GM21825 (cell line): ENCODE measurements around the gene TBC1D10A.

ENCODE experiments used
- ATAC-seq: cut with Tn5 transposase; IDR thresholded peaks from one replicate; pipeline ENCODE4 v1.9.1; 2021; ENCODE audit warnings: mild to moderate bottlenecking, moderate library complexity; ENCODE audit not compliant: unreplicated experiment

Gene TBC1D10A

DNA sequence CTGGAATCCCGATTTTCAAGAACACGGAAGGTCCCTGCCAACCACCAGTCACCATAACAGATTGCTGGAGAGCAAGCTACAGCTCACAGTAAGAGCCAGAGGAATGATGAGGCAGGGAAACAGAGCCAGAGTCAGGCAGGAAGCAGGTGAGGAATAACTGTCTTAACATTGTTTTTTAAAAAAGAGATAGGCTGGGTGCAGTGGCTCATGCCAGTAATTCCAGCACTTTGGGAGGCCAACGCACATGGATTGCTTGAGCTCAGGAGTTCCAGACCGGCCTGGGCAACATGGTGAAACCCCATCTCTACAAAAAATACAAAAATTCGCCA is 24.0 kb downstream of the TBC1D10A start:
- ATAC-seq, result no peak

DNA sequence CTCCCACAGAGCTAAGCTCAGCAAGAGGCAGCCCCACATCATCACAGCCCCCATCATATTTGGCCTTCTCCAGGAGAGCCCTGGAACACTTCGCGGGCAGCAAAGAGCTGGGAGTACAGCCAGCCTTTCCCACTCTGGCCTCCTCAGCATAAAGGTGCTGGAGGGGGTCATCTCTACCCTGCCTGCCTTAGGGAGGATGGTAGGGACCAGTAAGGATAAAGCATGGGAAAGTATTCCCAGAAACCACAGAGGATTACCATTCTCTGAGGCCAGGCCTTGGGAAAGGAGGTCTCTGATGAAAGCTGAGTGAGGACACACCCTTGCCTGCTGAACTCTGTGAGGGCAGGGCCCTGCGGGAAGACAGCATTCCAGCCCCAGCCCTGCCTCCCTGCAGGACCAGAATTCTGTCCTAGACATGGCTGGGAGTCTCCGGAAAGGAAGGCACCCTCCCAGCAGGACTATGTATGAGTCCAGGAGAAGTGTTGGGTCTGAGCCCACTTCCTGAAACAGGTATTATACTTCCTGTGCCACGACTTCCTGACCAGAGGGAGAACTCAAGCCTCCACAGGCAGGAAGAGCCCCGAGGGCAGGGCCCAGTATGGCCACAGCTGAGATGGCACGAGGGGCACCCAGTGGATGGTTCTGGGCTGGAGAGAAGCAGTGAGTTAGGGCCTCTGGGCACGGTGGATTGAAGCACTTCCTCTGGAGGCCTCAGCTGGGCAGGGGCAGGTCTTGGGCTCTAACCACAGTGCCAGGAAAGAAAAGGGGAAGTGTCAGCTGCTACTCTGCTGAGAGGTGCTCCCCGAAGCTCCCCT is 24.5 kb downstream of the TBC1D10A start:
- no peak for ATAC-seq

DNA sequence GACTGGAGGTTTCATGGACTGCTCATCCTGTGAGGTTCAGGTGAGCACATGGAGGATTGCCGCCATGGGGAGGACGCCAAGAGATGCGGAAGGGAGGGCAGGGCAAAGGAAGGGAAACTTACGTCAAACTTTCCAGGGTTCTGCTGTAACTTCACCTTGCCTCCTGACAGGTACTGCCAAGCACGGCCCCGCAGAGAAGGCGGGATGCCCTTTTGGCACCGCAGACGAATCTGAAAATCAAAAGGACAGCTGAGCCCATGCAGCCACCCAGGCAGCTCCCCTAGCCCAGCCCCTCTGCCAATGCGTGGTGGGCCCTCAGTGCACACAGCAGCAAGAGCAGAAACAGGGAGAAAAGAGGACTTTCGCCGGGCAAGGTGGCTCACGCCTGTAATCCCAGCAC is 27.4 kb downstream of the TBC1D10A start:
- no peak for ATAC-seq

DNA sequence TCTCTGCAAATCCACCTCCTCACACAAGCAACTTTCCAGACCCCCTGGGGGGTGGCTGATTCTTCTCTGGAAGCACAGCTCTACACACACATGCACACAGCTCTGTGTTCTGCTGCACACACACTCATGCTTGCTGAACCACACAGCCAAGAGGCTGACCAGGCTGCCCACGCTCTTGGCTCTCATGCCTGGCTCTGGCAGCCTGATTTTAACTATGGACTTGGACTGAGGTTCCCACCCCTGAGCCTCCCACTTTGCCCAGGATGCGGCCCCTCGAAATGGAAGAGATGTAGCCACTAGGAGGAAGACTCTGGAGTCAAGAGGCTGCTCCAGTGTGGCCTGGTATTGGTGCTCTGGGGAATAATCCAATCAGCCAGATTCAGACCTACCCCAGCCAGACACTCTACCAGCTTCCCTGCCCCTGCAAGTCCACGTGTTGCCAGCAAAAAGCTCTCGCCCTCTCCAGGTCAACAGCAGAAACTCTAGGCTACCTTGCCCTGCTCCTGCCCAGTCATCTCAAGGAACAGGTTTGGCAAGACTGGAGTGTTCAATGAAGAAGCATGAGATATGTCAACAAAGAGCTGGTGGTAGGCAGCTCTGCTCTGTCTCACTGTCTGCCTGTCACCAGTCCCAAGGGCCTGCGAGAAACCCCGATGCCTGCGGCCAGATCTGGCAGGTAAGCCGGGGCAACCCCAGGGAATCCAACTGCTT is 28.6 kb downstream of the TBC1D10A start:
- ATAC-seq, result no peak

DNA sequence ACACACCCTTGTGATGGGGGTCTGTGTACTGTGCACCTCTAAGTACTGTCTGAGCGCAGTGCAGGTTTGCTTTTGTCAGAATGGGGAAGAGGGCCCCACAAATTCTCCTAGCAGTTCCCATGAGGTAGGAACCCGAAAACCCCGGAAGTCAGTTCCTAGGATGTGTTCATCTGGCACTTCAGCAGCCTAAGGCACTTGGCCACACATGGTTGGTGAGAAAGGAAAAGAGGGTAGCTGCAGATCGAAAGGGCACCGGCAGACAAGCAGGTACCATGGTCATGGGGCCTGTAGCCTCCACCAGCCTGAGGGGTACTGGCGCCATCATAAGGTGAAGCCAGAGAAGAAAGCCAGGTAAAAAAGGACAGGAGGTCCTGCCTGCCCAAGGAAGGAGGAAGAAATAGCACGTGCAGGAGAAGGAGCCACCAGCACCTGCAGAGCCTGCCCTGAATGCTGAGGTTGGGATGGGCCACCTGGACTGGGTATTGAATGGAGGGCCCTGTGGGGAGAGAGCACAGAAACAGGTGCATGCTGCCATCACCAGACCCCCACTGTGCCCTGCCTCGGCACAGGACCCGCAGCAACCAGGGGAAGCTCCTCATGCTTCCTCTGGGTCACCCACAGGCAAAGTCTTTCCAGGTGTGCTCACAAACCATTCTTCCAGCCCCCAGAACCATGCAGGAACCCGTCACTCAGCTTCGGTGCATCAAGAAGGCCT is 29.3 kb downstream of the TBC1D10A start:
- no peak for ATAC-seq

DNA sequence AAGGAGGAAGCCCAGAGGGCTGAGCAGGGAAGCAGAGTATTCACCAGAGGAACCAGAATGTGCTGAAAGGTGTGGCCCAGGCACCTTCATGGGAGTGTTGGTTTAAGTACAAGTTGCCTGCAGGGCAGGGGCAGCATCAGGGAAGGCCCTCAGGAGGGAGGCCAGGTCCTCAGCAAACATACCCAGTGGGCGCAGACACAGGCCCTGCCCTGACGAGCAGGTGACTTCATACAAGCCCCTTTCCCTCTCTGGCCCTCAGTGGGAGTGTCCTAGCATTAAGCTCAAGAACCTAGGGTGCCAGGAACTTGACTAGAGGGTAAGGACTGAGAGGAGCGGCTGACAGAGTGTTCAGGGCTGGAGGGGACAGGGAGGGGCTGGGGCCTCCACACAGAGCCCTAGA is 29.9 kb downstream of the TBC1D10A start:
- no peak for ATAC-seq

DNA sequence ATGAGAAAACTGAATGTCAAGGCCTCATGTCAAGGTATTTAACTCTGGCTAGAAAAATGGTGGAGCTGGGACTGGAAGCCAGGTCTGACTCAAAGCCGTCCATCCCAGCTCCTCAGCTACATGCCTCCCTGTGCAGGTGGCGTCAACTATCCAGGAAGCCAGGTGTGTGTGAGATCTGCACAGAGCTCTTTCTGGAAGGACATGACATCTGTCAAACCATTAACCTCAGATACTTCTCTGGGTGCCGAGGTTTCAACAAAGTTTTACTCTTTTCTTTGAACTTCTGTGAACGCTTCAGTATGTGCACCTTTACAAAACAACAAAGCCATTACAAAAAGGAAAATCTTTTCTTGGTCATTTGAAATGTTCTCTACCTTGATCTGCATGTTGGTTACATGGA is 30.4 kb downstream of the TBC1D10A start:
- no peak for ATAC-seq

DNA sequence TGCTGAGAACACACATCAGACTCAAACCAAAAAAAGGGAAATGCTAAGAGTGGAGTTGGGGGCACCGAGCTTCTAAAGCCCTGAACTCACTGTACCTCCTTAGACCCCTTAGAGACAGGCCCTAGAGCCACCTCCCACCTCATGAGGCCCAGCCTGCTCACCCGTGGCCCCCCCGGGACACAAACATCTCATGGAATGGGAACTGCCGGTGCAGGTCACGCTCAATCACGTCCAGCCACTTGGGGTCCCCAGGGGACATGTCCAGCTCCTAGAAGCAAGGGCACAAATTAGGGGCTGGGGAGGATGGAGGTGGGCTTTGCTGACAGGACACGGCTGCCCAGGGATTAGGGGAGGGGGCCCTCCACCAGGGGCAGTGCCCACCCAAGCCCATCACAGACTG is 31.2 kb downstream of the TBC1D10A start:
- no peak for ATAC-seq

DNA sequence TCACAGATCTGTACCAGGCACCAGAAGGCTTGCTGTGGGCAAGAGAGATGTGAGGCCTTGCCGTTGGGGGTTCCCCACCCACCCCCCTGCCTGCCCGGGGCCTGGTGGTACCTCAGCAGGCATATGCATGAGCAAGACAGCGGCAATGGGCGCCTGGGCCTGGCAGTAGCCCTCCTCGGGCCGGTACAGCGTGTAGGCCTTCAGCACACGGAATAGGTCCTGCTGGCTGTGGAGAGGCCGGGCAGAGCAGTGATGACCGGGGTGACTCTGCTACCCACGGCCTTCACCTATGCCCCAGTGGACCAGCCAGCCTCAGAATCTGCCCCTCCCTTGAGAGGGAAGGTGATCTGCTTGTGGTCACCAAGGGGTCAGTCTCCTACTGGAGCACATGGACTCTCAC is 31.9 kb downstream of the TBC1D10A start:
- ATAC-seq, result no peak

DNA sequence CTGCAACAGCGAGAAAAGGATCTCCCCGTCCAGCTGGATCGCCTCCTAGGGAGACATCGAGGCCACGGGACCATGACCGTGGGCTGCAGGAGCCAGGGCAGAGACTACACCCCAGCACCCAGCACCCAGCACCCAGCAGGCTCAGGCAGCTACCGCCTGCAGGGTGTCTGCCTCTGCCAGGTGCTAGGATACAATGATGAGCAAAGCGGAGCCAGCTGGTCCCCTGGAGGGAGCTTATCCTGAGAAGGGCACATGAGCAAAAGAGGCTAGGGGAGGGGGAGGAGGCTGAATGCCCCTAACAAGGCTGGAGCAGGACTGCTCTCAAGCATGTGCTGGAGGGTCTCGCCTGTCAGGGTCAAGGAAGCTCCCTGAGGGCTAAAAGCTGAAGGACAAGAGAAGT is 32.7 kb downstream of the TBC1D10A start:
- no peak for ATAC-seq

DNA sequence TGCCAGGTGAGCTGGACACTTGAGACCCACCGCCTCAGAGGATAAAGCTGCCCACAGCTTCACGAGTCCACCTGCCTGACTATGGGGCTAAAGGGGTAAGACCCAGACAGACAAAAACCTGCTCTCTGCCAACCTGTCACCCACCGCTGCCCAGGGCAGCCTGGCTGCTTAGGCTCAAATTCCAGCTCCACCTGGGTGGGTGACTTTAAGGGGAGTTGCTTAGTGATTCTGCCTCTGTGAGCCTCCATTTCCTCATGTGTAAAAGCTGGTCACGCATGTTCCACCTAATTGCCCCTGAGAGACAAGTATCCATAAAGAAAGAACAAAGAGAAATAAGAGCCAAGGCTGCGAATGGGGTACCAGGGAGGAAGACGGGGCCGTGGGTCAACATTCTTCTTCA is 33.7 kb downstream of the TBC1D10A start:
- ATAC-seq, result no peak

DNA sequence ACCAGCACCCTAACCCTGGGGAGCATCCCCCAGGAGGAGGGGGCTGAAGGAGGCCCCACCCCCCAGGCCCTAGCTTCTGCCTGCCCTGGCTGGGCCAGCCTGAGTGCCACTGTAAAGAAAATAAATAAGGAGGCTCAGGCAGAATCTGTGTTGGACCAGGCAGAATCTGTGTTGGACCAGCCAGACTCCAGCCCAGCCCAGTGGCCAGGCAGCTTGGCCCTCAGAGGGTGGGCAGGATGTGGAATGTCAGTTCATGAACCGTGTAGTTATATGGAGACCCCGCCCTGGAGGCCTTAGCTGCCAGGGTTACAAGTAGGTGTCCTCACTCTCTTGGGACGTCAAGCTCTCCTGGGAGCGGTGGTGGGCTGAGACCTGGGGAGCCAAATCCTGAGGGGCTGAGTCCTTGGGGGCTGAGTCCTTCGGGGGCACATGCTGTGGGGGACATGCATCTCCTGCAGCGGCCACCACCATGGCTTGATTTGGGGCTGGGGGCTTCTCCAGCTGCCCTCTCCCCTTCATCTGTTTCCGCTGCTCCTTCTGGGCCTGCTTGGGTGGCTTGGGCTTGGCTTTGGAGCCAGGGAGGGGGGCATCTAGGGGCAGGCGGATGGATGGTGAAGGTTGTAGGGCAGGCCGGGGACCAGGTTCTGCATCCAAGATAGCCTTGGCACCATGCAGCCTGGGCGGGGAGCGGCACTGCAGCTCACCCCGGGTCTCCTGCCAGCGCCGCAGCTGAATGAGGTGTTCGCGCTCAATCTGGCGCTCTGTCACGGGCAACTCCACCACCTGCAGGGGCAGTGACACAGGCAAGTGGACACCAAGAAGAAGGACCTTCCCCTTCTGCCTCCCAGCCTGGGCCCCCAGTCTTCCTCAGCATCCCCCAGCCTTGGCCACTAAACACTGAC is 34.4 kb downstream of the TBC1D10A start:
- no peak for ATAC-seq

DNA sequence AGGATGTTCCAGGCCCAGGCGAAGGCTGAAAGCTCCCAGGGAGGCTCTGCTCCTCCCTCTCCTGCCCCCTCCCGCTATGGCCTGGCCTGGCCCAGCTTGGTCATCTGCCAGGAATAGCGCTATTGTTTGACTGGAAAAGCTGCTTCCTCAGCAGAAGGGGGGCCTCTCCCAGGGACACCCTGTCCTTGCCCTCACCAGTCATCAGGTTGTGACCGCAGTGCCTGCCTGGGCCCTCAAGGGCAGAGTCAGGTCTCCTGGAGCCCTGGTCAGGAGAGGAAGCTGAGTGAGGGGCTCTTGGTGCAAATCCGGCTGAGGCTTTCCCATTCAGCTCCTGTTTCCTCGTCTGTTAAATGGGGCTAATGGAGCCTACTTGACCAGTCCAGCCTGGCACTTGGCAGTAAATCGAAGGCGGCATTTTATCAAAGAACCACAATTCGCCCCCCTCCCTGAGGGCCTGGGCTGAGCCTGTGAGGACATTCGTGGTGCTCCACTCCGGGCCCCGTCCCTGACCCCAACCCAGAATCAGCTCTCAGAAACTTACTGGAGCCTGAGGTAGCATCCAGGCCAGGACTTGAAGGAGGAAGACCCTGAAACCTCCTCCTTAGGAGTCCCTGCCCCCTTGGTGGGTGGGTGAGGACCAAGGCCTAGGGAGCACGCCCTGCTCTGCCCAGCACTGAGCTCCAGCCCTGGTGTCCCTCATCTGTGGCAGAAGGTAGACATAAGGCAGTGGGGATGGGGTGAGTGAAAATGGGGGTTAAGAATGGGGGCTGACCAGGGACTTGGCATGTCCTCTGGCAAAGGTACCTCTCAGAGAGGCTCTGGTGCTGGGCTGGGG is 35.5 kb downstream of the TBC1D10A start:
- no peak for ATAC-seq

DNA sequence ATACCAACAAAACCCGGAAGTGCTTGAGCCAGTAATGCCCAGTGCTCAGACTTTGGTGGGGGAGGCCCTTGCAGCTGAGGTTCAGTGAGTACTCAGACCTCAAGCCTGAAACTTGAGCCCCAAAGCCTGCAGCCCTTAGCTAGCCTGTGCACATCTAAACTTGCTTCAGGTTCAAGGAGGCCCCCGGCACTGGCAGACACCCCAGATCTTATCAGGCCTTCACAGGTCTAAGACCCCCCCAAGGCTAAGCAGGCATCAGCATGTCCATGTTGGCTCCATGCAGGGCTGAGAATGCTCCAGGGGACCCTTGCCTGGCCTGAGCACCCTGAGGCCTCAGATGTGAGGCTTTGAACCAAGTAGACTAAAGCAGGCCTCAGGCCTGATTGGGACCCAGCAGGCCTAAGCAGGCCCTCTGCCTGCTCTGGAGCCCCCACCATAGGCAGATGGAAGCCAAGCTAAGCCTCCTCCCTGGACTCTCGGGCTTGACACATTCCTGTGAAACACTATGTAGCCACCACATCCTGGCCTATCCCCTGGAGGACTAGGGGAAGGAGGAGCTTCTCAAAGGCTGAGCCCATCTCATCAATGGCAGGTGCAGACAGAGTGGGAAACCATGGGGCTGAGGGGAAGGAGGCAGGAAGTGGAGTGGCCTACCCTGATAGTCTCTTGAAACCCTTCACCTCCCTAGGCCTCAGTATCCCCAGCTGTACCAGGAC is 36.2 kb downstream of the TBC1D10A start:
- ATAC-seq, result no peak

DNA sequence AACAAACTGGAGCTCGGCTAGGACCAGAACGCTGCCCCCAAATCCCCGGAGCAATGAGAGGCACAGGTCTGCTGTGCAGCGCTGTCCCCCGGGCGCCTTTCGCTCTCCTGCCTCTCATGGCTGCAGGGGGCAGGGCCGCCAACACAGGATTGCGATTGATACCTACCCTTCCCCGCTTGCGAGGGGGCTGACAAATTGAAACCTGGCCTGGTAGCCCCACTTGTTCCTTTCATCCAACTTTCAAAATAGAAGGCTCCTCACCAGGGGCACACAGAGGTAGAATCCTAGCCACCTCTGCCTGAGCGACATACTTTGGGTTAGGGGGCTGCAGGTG is 36.8 kb downstream of the TBC1D10A start:
- ATAC-seq, result peak; percentile 9

DNA sequence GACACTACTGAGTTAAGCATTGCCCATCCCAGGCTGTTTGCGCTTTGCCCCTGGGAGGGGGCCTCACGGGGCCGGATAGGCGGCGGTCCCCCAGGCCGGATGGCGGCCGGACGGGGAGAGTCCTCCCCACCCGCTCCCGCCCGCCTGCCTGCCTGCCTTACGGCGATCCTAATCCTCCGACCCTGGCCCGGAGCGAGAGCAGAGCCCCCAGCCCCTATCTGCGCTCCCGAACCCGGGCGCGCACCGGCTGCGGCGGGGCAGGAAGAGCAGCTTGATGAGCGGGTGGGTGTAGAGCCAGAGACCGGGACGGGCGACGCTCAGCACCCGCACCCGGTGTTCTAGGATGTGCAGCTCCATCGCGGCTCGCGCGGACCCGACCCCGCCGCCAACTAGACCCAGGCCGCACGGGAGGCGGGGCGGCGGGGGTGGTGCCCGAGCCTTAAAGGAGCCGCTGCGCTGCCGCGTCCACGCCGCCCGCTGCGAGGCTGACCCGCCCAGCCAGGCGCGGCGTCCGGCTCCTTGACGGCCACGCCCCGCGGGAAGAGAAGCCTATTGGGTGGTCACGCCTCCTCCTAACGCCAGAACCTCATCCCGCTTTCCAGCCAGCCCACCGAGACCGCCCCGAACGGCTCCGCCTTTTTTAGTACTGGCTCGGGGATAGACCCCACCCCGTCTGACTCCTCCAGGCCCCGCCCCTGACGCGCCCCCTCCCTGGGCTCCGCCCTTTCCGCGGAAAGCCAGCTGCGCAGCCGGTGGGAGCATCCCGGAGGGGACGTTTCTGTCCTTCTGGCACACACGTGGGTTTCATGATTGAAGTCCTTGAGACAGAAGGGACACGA is 37.4 kb downstream of the TBC1D10A start, which contains the start of gene CASTOR1:
CASTOR1 (minus strand) TSS at position 365 of the 839 bp plus-strand sequence; CDS start at position 357, 8 bp downstream.
- peak; percentile 55 for ATAC-seq

DNA sequence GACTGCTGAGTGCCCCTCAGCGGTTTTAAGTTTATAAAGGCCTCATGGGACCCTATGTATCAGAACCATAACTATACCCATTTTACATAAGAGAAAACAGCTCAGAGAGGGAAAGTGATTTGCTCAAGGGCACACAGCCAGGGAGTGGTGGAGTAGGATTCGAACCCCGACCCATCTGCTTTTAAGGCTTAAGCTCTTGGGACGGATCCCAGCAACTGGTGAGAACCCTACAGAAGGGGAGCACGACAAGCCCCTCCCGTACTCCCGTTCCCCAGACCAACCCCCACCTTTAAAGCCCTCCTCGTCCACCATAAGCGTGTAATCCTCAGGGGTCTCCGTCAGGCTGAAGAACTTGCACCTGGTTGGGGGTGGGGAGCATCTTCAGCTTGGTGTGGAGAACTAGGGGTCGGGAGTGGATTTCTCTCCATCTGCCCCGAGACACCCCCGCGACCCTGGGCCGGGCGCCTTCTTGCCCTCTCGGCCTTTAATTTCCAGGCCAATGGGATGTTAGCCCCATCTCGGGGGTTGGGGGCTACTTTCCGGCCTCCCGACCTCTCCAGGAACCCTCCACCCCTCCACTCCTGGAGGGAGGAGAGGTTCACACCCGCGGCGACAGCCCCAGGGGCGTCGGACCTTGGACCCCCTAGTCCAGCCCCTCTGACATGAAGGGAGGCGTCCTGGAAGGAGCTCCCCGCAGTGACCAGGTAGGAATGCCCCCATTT is 38.2 kb downstream of the TBC1D10A start:
- no peak for ATAC-seq
